GM18873 (cell line): ENCODE measurements around the gene MYLK.
"Not testable (repeated sequence)": the region's sequence is repeated elsewhere in the genome, so short reads cannot be mapped to it uniquely, and the experiment has no call there.

ENCODE experiments used
- ATAC-seq: cut with Tn5 transposase; IDR thresholded peaks from one replicate; pipeline ENCODE4 v1.9.1; 2021; ENCODE audit warnings: mild to moderate bottlenecking, moderate library complexity, moderate number of reproducible peaks; ENCODE audit not compliant: unreplicated experiment, low FRiP score

MYLK gene

GRCh38 chr3:123884203-123884831, at the start of gene MYLK:
MYLK (minus strand) TSS chr3:123884332; CDS start chr3:123793841, 90,491 bp downstream.
- ATAC-seq: no peak

DNA sequence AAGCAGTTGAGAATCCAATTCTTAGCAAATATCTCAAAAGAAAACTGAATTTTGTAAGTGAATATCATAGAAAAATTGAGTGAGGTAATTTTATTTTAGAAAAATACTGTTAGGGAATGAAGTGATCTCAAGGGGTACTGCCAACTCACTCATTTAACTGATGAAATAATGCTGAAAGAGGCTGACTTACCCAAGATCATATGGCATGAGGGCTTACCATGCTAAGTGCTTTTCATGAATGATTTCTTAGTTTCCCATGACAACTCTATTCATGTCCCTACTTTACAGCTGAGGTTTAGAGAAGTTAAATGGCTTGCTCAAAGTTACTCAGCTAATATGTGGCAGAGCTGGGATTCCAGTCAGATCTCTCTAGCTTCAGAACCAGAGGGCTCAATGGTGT, 46.3 kb upstream of the MYLK start:
- no peak for ATAC-seq

DNA sequence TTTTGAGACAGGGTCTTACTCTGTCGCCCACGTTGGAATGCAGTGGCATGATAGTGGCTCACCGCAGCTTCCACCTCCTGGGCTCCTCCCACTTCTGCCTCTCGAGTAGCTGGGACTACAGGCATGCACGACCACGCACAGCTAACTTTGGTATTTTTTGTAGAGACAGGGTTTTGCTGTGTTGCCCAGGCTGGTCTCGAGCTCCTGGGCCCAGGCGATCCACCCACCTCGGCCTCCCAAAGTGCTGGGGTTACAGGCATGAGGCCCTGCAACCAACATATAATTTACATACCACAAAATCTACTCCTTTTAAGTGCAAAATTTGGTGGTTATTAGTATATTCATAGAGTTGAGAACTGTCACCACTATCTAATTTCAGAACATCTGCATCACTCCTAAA, 45.2 kb upstream of the MYLK start:
- no peak for ATAC-seq

DNA sequence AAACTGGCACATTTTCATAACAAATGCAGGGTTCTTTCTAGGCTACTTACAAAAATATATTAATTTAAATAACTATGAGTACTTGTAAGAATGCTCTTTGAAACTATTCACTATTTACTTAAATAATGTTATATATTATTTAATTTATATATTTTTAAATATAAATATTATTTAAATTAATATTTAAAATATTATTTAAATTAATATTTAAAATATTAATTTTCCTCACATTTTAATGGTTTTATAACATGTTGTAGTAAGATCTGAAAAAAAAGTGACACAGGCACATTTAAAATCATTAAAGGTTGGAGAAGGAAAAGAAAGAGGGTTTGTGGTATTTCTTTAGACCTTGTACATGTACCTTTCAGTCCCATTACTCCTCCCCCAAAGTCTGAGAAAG, 42.3 kb upstream of the MYLK start:
- ATAC-seq: no peak

DNA sequence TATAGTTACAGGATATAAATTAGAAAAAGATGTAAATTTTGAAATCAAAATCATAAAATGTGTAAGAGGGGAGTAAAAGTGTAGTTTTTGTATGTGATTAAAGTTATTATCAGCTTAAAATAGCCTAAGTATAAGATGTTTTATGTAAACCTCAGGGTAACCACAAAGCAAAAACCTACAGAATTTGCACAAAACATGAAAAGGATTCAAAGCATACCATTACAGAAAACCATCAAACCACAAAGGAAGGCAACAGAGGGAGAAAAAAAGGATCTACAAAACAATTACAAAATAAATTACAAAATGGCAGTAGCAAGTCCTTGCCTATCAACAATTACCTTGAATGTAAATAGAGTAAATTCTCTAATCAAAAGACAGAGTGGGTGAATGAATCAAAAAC, 36.7 kb upstream of the MYLK start:
- ATAC-seq: no peak

DNA sequence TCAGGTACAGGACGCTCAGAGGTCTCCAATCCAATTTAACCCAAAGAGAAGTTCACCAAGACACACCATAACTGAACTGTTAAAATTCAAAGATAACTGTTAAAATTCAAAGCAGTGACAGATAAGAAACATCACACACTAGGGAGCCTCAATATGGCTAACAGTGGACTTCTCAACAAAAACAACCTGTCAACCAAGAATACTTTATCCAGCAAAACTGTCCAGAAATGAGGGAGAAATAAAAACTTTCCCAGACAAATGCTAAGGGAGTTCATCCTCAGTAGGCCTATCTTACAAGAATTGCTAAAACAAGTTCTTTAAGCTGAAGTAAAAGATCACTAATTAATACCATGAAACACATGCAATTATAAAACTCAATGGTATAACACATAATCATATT, 36.3 kb upstream of the MYLK start:
- no peak for ATAC-seq

GRCh38 chr3:123919353-123919752, 35.2 kb upstream of the MYLK start:
- ATAC-seq: no peak

DNA sequence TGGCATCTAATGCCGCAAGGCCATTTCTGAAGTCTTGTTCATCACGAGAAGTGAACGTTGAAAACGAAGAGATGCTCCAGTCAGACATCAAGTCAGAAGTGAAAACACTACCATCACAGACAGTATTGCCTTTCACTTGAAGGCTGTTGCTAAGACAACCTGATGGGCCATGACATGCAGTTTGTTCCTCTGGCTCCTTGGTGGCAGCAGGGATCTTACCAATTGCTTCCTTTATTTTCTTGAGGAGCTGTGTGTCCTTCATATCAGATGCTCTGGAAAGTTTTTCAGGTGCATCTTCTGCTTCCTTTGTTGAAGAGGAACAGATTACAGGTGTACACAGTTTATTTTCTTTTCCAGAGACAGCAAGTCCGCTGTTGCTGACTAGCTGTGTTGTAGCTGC, 30.7 kb upstream of the MYLK start:
- no peak for ATAC-seq

- ATAC-seq: no peak
Measured at GRCh38 chr3:123909785-123910184, 25.7 kb upstream of the MYLK start.

GRCh38 chr3:123907720-123908119, 23.6 kb upstream of the MYLK start:
- no peak for ATAC-seq

DNA sequence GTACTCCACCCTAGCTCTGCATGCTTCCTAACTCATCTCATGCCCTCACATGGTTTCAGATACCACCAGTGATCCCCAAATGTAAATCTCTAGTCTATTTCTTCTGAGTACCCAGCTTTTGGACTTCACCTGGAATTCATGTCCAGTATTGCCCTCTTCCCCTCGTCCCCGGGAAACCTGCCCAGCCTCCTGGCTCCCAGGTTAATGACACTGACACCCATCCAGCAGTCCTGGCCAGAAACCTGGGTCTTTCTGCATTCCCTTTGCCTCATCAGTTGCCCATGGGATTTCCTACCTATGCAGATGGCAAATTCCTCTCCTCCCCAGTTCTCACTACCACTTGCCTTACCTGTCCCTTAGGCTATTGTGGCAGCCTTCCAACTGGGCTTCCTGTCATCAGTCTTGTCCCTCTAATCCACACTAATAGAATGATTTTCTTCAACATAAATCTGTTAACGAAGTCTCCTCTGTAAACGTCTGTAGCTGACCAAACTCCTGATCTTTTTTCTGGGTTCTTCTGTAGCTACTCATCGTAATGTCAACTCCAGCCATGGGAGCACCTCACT, 15.3 kb upstream of the MYLK start:
- no peak for ATAC-seq

DNA sequence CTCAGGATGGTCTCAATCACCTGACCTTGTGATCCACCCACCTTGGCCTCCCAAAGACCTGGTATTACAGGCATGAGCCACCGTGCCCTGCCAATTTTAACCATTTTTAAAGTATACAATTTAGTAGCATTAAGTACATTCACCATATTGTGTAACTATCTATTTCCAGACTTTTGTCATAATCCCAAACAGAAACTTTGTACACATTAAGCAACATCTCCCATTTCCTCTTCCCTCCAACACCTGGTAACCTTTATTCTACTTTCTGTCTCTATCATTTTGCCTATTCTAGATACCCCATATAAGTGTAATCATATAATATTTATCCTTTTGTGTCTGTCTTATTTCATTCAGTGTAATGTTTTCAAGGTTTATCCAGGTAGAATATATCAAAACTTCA, 8.9 kb upstream of the MYLK start:
- ATAC-seq: no peak

- no peak for ATAC-seq
Measured at GRCh38 chr3:123892195-123892594, 8.1 kb upstream of the MYLK start.

GRCh38 chr3:123890991-123891390, 6.9 kb upstream of the MYLK start:
- ATAC-seq: not testable (repeated sequence)

GRCh38 chr3:123890162-123890561, 6.0 kb upstream of the MYLK start:
- ATAC-seq: not testable (repeated sequence)

DNA sequence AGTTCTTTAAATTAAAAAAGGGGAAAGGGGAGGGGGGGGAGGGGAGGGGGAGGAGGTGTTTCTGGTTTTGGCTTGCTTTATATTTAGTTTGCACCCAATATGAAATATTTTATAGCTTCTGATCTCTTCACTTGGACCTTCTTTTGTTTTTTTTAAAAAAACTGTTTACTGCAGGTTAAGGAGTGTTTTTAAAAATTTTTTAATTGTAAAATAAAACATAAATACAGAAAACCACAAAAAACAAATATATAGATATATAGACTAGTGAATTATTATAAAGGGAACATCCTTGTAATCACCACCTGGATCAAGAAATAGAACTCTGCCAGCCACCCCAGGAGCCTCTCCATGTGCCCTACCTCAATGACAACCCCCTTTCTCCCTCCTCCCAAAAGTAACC, 861 bp upstream of the MYLK start:
- ATAC-seq: no peak

DNA sequence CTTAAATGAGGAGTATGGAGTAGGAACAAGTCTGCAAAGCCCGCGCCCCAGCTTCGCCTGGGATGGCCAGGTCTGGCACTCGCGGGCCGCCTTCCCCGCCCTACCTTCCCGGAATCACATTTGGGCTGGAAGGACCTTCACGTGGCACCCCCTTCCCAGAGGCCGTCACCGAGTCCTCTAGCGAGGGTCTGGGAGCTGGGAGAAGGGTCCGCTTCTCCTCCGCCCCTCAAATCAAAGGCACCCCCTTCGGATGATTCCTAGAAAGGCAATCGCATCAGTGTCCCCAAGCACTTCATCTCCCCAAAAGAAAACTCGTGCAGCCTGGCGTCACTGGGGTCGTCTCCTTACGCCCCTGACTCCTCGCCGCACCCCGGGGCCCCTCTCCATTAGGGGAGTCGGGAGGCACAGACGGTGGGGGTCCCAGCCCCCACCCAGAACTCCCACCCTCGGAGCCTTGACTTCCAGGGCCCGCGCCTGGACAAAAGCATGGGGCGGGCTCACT, 380 bp downstream of the MYLK start:
- no peak for ATAC-seq

DNA sequence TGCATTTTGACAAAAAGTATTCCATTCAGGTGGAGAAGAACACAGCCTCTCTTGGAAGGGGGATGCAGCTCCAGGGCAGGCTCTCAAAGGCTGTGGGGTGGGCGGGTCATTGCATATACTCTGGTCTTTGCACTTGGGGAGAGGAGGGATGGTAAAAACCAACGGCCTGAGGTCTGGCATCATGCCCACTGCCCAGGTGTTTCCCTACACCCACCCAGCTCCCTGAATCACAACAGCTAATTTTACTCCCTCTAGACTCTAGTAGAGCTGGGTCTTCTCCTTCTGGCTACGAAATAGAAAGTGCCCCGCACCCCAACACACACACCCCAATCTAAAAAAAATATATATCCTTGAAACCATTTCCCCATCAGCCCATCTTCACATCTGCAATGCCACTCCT, 1.0 kb downstream of the MYLK start:
- ATAC-seq: no peak

GRCh38 chr3:123881771-123882170, 2.4 kb downstream of the MYLK start:
- ATAC-seq: no peak

DNA sequence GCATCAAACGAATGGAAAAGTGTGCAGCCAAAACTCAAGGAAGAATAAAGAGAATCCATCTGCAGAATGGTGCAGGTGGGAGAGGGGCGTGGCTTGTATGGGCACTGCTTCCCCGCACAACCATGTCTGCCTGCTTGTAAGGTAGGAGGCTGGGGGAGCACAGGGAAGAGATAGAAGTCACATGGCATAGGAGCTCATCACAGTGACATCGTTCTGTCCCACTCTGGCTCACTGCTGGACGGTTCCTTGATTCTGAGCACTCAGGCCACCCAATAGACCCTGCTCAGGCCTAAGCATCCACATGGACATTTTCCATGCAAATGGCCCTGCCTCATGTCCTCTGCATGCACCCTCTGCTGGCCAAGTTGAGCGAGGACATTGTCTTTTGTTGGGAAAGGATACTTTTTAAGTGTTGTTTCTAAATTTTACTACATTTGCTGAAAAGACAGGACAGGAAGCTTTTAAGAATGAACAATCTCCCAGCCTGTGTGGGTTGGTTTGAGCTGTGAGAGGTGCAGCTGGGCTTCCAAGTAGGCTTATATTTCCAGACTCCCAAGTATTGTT, 3.1 kb downstream of the MYLK start:
- no peak for ATAC-seq

DNA sequence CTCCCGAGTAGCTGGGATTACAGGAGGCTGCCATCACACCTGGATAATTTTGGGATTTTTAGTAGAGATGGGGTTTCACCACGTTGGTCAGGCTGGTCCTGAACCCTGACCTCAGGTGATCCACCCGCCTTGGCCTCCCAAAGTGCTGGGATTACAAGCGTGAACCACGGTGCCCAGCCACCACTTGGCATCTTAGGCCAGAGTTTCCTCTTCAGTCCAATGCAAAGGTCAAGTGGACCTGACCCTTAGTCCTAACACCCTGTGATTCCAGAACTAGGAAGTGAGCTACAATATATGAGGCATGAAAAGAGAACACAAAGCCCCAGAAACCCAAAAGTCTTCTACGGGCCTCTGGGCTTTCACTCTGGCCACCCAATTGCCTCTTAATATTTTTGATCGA, 5.3 kb downstream of the MYLK start:
- ATAC-seq: no peak

DNA sequence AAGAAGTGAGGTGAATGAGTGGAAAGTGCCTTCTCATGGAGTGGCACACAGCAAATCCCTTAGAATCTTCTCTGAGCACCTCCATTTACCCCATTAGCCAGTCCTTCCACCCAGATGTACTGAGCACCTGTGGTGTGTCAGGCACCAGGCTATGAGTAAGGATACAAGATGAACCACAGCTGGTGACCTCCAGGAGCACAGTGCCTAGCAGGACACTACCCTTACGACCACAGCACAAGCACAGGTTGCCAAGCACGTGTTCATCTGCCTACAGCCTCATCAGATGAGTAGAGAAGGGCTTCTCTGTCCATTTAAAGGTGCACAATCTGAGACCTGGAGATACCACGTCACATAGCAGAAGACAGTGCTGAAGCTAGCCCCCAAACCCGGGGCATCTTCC, 6.2 kb downstream of the MYLK start:
- no peak for ATAC-seq
